Measurements from ENCODE around the gene JAZF1. TPM values are rescaled to one million over a fixed set of nuclear protein-coding genes. Genes with fewer than 3 reads are reported as not detected.

JAZF1 gene
- total and polyA plus RNA-seq, 11 donors = 10.3 to 46.2 (median 26.8) TPM

DNA sequence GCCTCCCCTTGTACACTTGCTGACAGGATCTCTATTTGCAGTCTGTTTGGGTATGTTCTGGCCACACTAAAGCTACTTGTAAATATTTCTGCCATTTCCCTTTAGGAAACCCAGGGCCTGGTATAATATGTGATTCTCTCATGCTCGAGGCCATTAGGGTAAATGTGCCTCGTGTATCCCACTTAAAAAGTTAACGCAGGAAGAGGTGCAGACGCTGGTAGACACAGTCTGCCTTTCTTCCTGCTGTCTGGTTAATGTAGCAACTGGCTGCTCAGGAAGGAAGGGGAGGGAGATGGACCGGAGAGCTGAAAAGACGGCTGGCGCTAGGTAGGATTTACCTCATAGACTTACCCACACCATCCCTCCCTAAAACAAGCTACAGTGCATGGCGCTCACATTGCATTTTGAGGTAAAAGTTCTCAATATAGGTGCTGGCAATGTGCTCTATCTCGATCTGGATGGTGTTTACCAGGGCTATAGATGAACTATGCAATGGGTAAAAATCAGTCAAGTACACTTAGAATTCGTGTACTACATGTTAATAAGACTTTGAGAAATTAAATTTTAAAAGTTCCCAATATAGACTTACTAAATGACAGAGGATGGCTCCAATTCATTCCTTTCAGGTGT is 125.9 kb downstream of the JAZF1 start:
- H3K9me3 ChIP-seq = no peaks in the 10 kb centered on the region
- ATAC-seq (peak; percentile 19 to 72 (median 58)), DNase-seq (no peak)
- WGBS, 4 donors = 38 to 61% (median 54%) methylated on average over 10 of the region's 10 CpGs
- peaks cover 0 to 41% (median 16%) of the 10 kb centered on the region in 12 donors for H3K4me1 ChIP-seq
- H3K27me3 ChIP-seq = no peaks in the 10 kb centered on the region
- intact Hi-C loops (cut with DNase I) = no loop called here
- no peaks in the 10 kb centered on the region for H3K36me3 ChIP-seq
- peak overlapping the region in 1 of 12 donors; percentile 20 for H3K27ac ChIP-seq
- no peak overlapping the region for H3K4me3 ChIP-seq
- TF ChIP-seq CTCF (IDR thresholded peaks at IDR 0.05) = no peak
- TF ChIP-seq POLR2A (IDR thresholded peaks at IDR 0.05) = no peak

GRCh38 chr7:28052933-28053332 is 127.7 kb downstream of the JAZF1 start:
- ATAC-seq (no peak), DNase-seq (no peak)
- no peak overlapping the region for H3K27ac ChIP-seq
- H3K9me3 ChIP-seq = peaks cover 0 to 6% (median 0%) of the 10 kb centered on the region in 12 donors
- H3K4me3 ChIP-seq = no peak overlapping the region
- TF ChIP-seq CTCF (IDR thresholded peaks at IDR 0.05) (no peak), POLR2A (IDR thresholded peaks at IDR 0.05) (no peak)
- WGBS, 4 donors = 95 to 97% (median 96%) methylated on average over 3 of the region's 3 CpGs
- no peaks in the 10 kb centered on the region for H3K36me3 ChIP-seq
- peaks cover 0 to 41% (median 16%) of the 10 kb centered on the region in 12 donors for H3K4me1 ChIP-seq
- no peaks in the 10 kb centered on the region for H3K27me3 ChIP-seq
- intact Hi-C loops (cut with DNase I) = no loop called here

- Histone ChIP-seq H3K27ac (no peak overlapping the region), H3K4me1 (peaks cover 0 to 24% (median 4%) of the 10 kb centered on the region in 12 donors), H3K4me3 (no peak overlapping the region), H3K27me3 (no peaks in the 10 kb centered on the region), H3K36me3 (no peaks in the 10 kb centered on the region), H3K9me3 (peaks cover 0 to 6% (median 0%) of the 10 kb centered on the region in 12 donors)
- intact Hi-C loops (cut with DNase I) = no loop called here
- WGBS, 4 donors = 92 to 96% (median 94%) methylated on average over 2 of the region's 2 CpGs
- DNase-seq (no peak), ATAC-seq (no peak)
- TF ChIP-seq POLR2A (IDR thresholded peaks at IDR 0.05) = no peak
- TF ChIP-seq CTCF (IDR thresholded peaks at IDR 0.05) = no peak
Measured at GRCh38 chr7:28048694-28049093, 131.9 kb downstream of the JAZF1 start.

- WGBS, 4 donors = 96 to 97% (median 97%) methylated on average over 2 of the region's 2 CpGs
- intact Hi-C loops (cut with DNase I) = no loop called here
- H3K4me3 ChIP-seq = no peak overlapping the region
- no peak overlapping the region for H3K27ac ChIP-seq
- TF ChIP-seq POLR2A (IDR thresholded peaks at IDR 0.05) = no peak
- TF ChIP-seq CTCF (IDR thresholded peaks at IDR 0.05) = no peak
- H3K4me1 ChIP-seq = no peaks in the 10 kb centered on the region
- H3K36me3 ChIP-seq = no peaks in the 10 kb centered on the region
- no peaks in the 10 kb centered on the region for H3K27me3 ChIP-seq
- peaks cover 0 to 6% (median 0%) of the 10 kb centered on the region in 12 donors for H3K9me3 ChIP-seq
- DNase-seq (no peak), ATAC-seq (no peak)
Measured at GRCh38 chr7:28046035-28046434, 134.6 kb downstream of the JAZF1 start.
